B cell (primary cell): ENCODE results near the gene COG4. TPM values are rescaled to one million over a fixed set of nuclear protein-coding genes. Genes with fewer than 3 reads are reported as not detected.

Experiments
- ATAC-seq: fragments of 200-7000 bp; cut with Tn5 transposase; one replicate; pipeline ENCODE4 v1.10.0; 2021; ENCODE audit warnings: low read depth, mild to moderate bottlenecking, moderate number of reproducible peaks, moderate library complexity
- CTCF ChIA-PET: fragments of 350-600 bp; sonication (Branson Sonifier 250); formaldehyde crosslinking; loops from one replicate; lab custom pipeline; 2021; ENCODE audit warnings: antibody characterized with exemption, inconsistent platforms; lab: Charles Lee
- POLR2A ChIA-PET: fragments of 350-600 bp; sonication (Branson Sonifier 250); formaldehyde crosslinking; loops from one replicate; lab custom pipeline; 2021; ENCODE audit warnings: antibody characterized with exemption; lab: Charles Lee
- DNase-seq: peaks from one replicate; pipeline ENCODE4 v3.0.0; 2013
- H2AFZ ChIP-seq: 2 replicates; pipeline ENCODE4 v1.6.1; 2012; ENCODE audit warnings: mild to moderate bottlenecking, low read depth, low read length; ENCODE audit not compliant: insufficient read depth, poor library complexity, severe bottlenecking
- H3K27ac ChIP-seq, 2 donors: 1 replicate in 1 of 2; 2 replicates in 1 of 2; pipeline ENCODE4 v1.5.1; 2012 to 2013; ENCODE audit warnings: low read length in 2 of 2, mild to moderate bottlenecking in 2 of 2, moderate library complexity in 1 of 2
- H3K27me3 ChIP-seq, 4 experiments: fragments of 200-600 bp in 1 of 4; sonication (generic) in 1 of 4; replicated peaks in 1 of 4; 1 replicate in 2 of 4; 2 replicates in 2 of 4; pipeline versions ENCODE4 v1.6.1 to v1.7.0; 2013 to 2016; ENCODE audit warnings: low read length in 3 of 4, mild to moderate bottlenecking in 2 of 4, mixed read lengths in 1 of 4, moderate library complexity in 1 of 4; ENCODE audit not compliant: insufficient read depth in 4 of 4, control insufficient read depth in 3 of 4; ENCODE audit errors: control extremely low read depth in 1 of 4
- H3K36me3 ChIP-seq, 2 experiments: replicated peaks in 1 of 2; 1 replicate in 1 of 2; 2 replicates in 1 of 2; pipeline versions ENCODE4 v1.6.1 to v1.7.1; 2013; ENCODE audit warnings: low read length in 1 of 2; ENCODE audit not compliant: insufficient read depth in 2 of 2, control insufficient read depth in 1 of 2; ENCODE audit errors: control extremely low read depth in 1 of 2, extremely low read depth in 1 of 2
- H3K4me1 ChIP-seq, 2 donors: fragments of 200-600 bp in 1 of 2; sonication (generic) in 1 of 2; 1 replicate in 1 of 2; 2 replicates in 1 of 2; pipeline versions ENCODE4 v1.5.1 to v1.6.1; 2013 to 2017; ENCODE audit warnings: low read length in 2 of 2; ENCODE audit not compliant: control insufficient read depth in 2 of 2, insufficient read depth in 2 of 2
- H3K4me2 ChIP-seq: replicated peaks from 2 replicates; pipeline ENCODE3; 2012; ENCODE audit warnings: mild to moderate bottlenecking, low read depth, low read length; ENCODE audit not compliant: poor library complexity, severe bottlenecking
- H3K4me3 ChIP-seq, 5 experiments: fragments of 200-600 bp in 1 of 5; sonication (generic) in 1 of 5; 1 replicate in 3 of 5; 2 replicates in 2 of 5; pipeline versions ENCODE4 v1.5.1 to v1.7.0; 2011 to 2016; ENCODE audit warnings: low read length in 4 of 5, mild to moderate bottlenecking in 4 of 5, low read depth in 2 of 5, control low read depth in 1 of 5, moderate library complexity in 1 of 5; ENCODE audit not compliant: insufficient read depth in 1 of 5; ENCODE audit errors: control extremely low read depth in 1 of 5, extremely low read depth in 1 of 5
- H3K79me2 ChIP-seq: fragments of 200-600 bp; sonication (generic); one replicate; pipeline ENCODE4 v1.6.0; 2016; ENCODE audit warnings: low read length; ENCODE audit not compliant: control insufficient read depth, insufficient read depth
- H3K9ac ChIP-seq: fragments of 200-600 bp; sonication (generic); 2 replicates; pipeline ENCODE4 v1.6.1; 2017; ENCODE audit warnings: mild to moderate bottlenecking, low read length, moderate library complexity
- H3K9me3 ChIP-seq, 3 donors: one replicate each; pipeline versions ENCODE4 v1.6.1 to v1.7.1; 2013; ENCODE audit warnings: low read length in 2 of 3; ENCODE audit not compliant: control insufficient read depth in 2 of 3, insufficient read depth in 1 of 3; ENCODE audit errors: control extremely low read depth in 1 of 3
- H4K20me1 ChIP-seq: 2 replicates; pipeline ENCODE4 v1.6.0; 2012; ENCODE audit warnings: mild to moderate bottlenecking, low read length; ENCODE audit not compliant: insufficient read depth, control insufficient read depth, poor library complexity, severe bottlenecking
- H3K27ac Mint-ChIP-seq: one replicate; pipeline ENCODE4 v1.8.0; 2021; ENCODE audit warnings: mixed read lengths
- H3K27me3 Mint-ChIP-seq: one replicate; pipeline ENCODE4 v1.8.0; 2021; ENCODE audit warnings: mixed read lengths
- H3K4me1 Mint-ChIP-seq: one replicate; pipeline ENCODE4 v1.8.0; 2021; ENCODE audit warnings: mixed read lengths
- H3K4me3 Mint-ChIP-seq: one replicate; pipeline ENCODE4 v1.8.0; 2021; ENCODE audit warnings: mixed read lengths
- H3K9me3 Mint-ChIP-seq: one replicate; pipeline ENCODE4 v1.8.0; 2022; ENCODE audit warnings: mixed read lengths; ENCODE audit not compliant: insufficient read depth
- CTCF ChIP-seq: fragments of 200-600 bp; IDR thresholded peaks from one replicate; pipeline ENCODE4 v1.8.0; 2022; ENCODE audit warnings: antibody characterized with exemption, mild to moderate bottlenecking
- EZH2 ChIP-seq: IDR thresholded peaks from 2 replicates; pipeline ENCODE4 v1.6.1; 2012; ENCODE audit warnings: borderline replicate concordance, low read depth, mild to moderate bottlenecking, moderate library complexity, low read length; ENCODE audit not compliant: insufficient read depth, poor library complexity, severe bottlenecking
- WGBS: methylation state at CpG from one replicate; pipeline ENCODE4 v1.1.5; 2013; ENCODE audit warnings: missing lambda C conversion rate; ENCODE audit not compliant: insufficient coverage; 5-methylcytosine and 5-hydroxymethylcytosine counted together
- intact Hi-C: fragments of 100-400 bp; cut with micrococcal nuclease; formaldehyde crosslinking; loops from one replicate; pipeline ENCODE4 v1.10.0; 2022
- polyA plus RNA-seq: library from polyadenylated mRNA; depleted of rRNA; stranded (reverse); fragments of >200 nt; gene quantifications from 2 replicates; pipeline ENCODE4 v1.2.3, GENCODE V29; 2012
- total RNA-seq, 2 donors: library from RNA; stranded (reverse); fragments of 120-200 nt in 1 of 2; gene quantifications; 1 replicate in 1 of 2; 2 replicates in 1 of 2; pipeline versions ENCODE4 v1.2.3 to v1.2.4, GENCODE V29; 2013 to 2022

Gene COG4
- total and polyA plus RNA-seq, 2 donors (not counting 1 experiment from before 2014, with no cell fraction given): 49.4 to 60.6 TPM

GRCh38 chr16:70556063-70556462 lies 32.7 kb upstream of the COG4 start:
- Histone ChIP-seq H4K20me1 (peaks cover 61% of the 10 kb centered on the region), H3K4me2 (no peak overlapping the region), H3K9ac (no peak overlapping the region), H3K9me3 (no peaks in the 10 kb centered on the region), H3K79me2 (peaks cover 7% of the 10 kb centered on the region), H2AFZ (no peak overlapping the region), H3K4me3 (no peak overlapping the region), H3K27me3 (no peaks in the 10 kb centered on the region), H3K36me3 (peaks cover 3 to 93% of the 10 kb centered on the region in 2 experiments), H3K27ac (no peak overlapping the region), H3K4me1 (no peaks in the 10 kb centered on the region)
- no peak overlapping the region for H3K27ac Mint-ChIP-seq
- ATAC-seq (no peak), DNase-seq (no peak)
- no peak overlapping the region for H3K4me3 Mint-ChIP-seq
- H3K4me1 Mint-ChIP-seq: no peaks in the 10 kb centered on the region
- no peaks in the 10 kb centered on the region for H3K9me3 Mint-ChIP-seq
- no peaks in the 10 kb centered on the region for H3K27me3 Mint-ChIP-seq
- TF ChIP-seq EZH2: no peak
- no peak for TF ChIP-seq CTCF
- ChIA-PET POLR2A (no interaction called here), CTCF (no interaction called here)
- intact Hi-C loops: no loop called here
- whole genome bisulfite sequencing: 91% methylated on average over 3 of the region's 3 CpGs

- Mint-ChIP-seq H3K9me3 (no peaks in the 10 kb centered on the region), H3K4me3 (no peak overlapping the region), H3K27ac (no peak overlapping the region), H3K4me1 (no peaks in the 10 kb centered on the region), H3K27me3 (no peaks in the 10 kb centered on the region)
- peaks cover 72% of the 10 kb centered on the region for H4K20me1 ChIP-seq
- ChIA-PET CTCF (no interaction called here), POLR2A (no interaction called here)
- H3K4me1 ChIP-seq: no peaks in the 10 kb centered on the region
- no peak overlapping the region for H3K9ac ChIP-seq
- no peaks in the 10 kb centered on the region for H3K9me3 ChIP-seq
- intact Hi-C loops: no loop called here
- DNase-seq (no peak), ATAC-seq (no peak)
- H3K4me2 ChIP-seq: no peak overlapping the region
- no peak overlapping the region for H2AFZ ChIP-seq
- no peak overlapping the region for H3K4me3 ChIP-seq
- H3K79me2 ChIP-seq: peaks cover 22% of the 10 kb centered on the region
- TF ChIP-seq EZH2 (no peak), CTCF (no peak)
- no peak overlapping the region for H3K27ac ChIP-seq
- H3K36me3 ChIP-seq: peaks cover 8 to 95% of the 10 kb centered on the region in 2 experiments
- no peaks in the 10 kb centered on the region for H3K27me3 ChIP-seq
These were observed 30.3 kb upstream of the COG4 start for GRCh38 chr16:70553645-70554044.
